HG02870 (cell line): ENCODE results near the gene KRTAP20-1.

Experiments
- ATAC-seq: cut with Tn5 transposase; IDR thresholded peaks from one replicate; pipeline ENCODE4 v1.9.1; 2021; ENCODE audit warnings: mild to moderate bottlenecking, moderate library complexity; ENCODE audit not compliant: unreplicated experiment

KRTAP20-1 gene

GRCh38 chr21:30642564-30642963 lies 26.3 kb downstream of the KRTAP20-1 start, which contains the start of gene KRTAP20-3:
Gene KRTAP20-3, plus strand, starts transcription at chr21:30642864.
- ATAC-seq, result no peak

- ATAC-seq, result no peak
Observed at GRCh38 chr21:30646904-30647414, 30.7 kb downstream of the KRTAP20-1 start.

- ATAC-seq, result no peak
Observed at GRCh38 chr21:30652891-30653290, 36.7 kb downstream of the KRTAP20-1 start.
